Medulla oblongata (tissue), 1 donor: ENCODE results near the gene BCOR.

Source experiments
- DNase-seq: peaks from one replicate; pipeline ENCODE4 v3.0.0-alpha.2; 2015; ENCODE audit errors: extremely low spot score

BCOR gene

DNA sequence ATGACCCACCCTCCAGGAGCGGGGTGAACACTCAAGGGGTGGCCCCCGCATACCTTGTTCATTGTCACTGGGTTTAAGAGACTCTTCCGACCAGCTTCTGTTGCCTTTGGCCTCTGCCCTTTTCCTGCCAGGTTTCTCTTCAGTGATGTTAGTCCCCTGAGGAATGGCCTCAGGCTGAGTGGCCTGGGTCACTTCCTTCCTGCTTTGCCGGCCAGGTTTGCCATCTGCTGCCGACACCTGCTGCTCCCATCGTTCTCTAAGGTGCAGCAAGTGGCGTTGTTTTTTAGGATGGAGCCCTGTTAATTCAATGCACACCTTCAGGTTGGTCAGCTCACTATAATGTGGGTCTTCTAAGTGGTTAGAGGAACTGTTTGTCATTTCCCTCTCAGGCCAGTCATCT lies 34.2 kb downstream of the BCOR start:
- DNase-seq: no peak

GRCh38 chrX:40062525-40063155 lies 35.1 kb downstream of the BCOR start:
- peak; percentile 30 for DNase-seq

- DNase-seq: no peak
Measured at GRCh38 chrX:40061871-40062524, 35.8 kb downstream of the BCOR start.

- DNase-seq: no peak
Measured at GRCh38 chrX:40061005-40061404, 36.8 kb downstream of the BCOR start.

DNA sequence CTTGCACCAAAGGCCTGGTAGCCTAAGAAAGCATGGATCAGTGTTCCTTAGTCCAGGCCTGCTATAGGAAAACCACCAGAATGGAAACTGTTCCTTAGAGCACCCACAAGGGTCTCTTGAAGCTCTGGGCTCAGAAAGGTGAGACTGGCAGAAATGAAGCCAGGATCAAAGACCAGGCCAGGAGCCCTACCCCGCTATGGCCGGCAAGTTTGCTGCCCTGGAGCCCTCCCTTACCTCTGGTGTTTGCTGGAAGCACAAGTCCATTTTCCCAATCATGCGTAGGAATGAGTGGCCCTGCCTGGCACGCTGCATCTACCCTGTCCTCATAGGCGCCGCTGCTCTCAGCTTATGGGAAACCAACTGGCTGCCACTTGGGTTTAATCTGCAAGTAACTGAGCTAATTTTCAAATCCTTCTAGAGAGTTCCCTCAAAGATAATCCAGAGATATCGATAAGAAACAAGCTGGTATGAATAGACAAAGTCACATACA lies 37.4 kb downstream of the BCOR start:
- no peak for DNase-seq

DNA sequence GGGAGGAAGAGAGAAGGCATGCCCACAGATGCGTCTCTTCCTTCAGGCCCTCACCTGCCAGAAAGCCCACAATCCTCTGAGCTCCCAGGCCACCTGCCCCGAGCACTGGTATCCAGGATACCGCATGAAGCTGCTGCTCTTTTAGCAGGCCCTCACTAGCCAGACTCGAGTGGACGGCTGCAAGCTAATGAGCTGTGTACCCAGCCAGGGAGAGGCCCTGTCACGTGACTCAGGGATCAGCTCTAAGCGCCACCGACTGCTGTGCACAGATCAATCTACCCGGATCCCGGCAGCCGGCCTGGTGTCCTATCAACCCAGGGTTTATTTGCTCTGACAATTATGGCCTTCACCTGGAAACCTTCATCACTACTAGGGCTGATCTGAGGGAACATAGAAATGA lies 39.0 kb downstream of the BCOR start:
- peak; percentile 13 for DNase-seq

GRCh38 chrX:40057405-40057804 lies 40.4 kb downstream of the BCOR start:
- DNase-seq: no peak

GRCh38 chrX:40056420-40056819 lies 41.3 kb downstream of the BCOR start:
- no peak for DNase-seq

DNA sequence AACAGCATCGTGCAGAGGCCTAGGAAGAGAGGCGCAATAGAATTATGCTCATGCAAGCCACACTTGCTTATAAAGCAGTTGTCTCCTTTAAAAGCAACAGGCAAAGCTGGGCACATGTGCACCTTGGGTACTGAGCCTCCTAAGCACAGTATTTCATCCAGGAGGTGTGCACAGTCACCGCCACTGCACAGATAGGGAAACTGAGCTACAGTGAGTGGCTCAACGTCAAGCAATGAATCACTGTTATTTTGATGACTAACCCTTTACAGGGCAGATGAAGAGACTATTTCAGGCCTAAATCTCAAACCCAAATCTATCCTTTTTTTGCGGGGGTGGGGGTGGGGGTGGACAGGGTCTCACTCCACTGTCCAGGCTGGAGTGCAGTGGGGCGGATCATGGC lies 42.3 kb downstream of the BCOR start:
- DNase-seq: no peak

GRCh38 chrX:40054793-40055192 lies 43.0 kb downstream of the BCOR start:
- no peak for DNase-seq

GRCh38 chrX:40050532-40050931 lies 47.2 kb downstream of the BCOR start:
- no peak for DNase-seq

- DNase-seq: no peak
Measured at GRCh38 chrX:40049084-40049641, 48.6 kb downstream of the BCOR start.

GRCh38 chrX:40047485-40047884 lies 50.3 kb downstream of the BCOR start:
- no peak for DNase-seq

- DNase-seq: no peak
Measured at GRCh38 chrX:40043895-40044294, 53.9 kb downstream of the BCOR start.

DNA sequence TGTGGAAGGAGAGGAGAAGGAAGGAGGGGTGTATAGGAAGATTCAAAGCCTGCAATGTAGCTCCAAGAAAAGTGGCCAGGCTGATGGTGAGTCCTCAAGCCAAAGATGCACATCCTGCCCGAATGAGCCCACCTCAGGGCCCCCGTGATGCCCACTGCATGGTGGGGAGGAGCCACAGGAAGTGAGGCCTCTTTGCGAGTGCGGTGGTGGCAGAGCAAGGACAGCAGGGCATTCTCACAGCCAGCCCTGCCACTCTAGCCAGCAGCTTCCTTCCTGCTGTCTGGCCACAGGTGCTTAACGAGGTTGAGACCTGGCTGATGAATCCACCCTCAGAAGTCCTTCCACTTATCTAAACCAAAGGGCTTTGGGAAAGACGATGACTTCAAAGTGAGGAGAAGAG lies 55.8 kb downstream of the BCOR start:
- DNase-seq: no peak

DNA sequence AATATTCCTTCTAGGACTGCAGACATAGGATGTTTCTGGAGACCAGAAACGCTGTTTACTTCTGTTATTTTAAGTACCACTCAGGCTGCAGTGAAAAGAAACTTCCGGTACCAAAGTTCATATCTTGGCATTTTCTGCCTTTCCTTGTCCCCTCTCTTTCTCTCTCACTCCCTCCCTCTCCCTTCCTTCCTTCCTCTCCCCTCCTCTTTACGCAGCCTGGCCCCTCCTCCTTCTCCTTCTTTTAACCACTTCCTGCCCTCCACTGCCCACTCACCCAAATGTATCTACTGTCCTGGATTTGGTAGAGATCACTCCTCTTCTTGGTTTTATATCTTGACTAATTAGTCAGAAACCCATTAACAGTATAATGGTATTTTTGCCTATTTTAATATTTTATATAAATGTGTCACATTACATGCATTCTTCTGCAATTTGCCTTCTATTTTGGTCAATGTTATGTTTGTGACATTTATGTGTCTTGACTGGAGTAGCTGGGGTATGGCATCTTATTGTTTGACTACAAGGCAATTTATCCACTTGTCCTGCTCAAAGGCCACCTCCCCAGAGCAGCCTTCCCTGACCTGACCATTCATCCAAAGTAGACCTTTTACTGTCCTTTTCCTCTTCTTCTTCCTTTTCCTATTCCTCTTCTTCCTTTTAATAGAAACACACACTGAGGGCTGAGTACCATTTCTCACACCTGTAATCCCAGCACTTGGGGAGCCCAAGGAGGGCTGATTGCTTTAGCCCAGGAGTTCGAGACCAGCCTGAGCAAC lies 56.9 kb downstream of the BCOR start:
- DNase-seq: no peak

GRCh38 chrX:40039887-40040286 lies 57.9 kb downstream of the BCOR start:
- DNase-seq: no peak

DNA sequence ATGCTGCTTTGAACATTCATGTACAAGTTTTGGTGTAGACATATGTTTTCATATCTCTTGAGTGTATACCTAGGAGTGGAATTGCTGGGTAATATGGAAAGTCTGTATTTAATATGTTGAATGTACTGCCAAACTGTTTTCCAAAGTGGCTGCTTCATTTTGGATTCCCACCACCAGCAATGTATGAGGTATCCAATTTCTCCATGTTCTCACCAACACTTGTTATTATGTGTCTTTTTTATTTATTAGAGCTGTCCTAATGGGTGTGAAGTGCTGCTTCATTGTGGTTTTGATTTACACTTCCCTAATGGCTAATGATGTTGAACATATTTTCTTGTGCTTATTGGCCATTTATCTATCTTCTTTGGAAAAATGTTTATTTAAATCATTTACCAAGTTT lies 60.4 kb downstream of the BCOR start:
- DNase-seq: no peak

- DNase-seq: no peak
Measured at GRCh38 chrX:40035726-40036125, 62.0 kb downstream of the BCOR start.

GRCh38 chrX:40031911-40032310 lies 65.8 kb downstream of the BCOR start:
- DNase-seq: no peak

- DNase-seq: no peak
Measured at GRCh38 chrX:40030205-40030604, 67.6 kb downstream of the BCOR start.

- DNase-seq: no peak
Measured at GRCh38 chrX:40022421-40022820, 75.3 kb downstream of the BCOR start.

DNA sequence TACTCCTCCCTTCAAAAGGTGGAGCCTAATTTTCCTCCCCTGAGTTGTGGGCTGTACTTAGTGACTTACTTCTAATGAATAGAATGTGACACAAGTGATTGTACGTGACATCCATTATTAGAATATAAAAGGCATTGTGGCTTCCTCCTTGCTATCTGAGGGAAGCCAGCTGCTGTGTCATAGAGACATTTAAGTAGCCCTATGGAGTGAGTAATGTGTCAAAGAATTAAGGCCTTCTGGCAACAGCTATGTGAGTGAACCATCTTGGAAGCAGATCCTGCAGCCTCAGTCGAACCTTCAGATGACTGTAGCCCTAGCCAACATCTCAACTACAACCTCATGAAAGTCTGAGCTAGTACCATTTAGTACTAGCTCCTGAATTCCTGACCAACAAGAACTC lies 76.1 kb downstream of the BCOR start:
- no peak for DNase-seq
